Mesendoderm (in vitro differentiated cells): Measurements from ENCODE around the gene ZSWIM8.

Experiments used
- DNase-seq: peaks from one replicate; pipeline ENCODE4 v3.0.0; 2013
- H2AK5ac ChIP-seq: 2 replicates; pipeline ENCODE4 v1.6.1; 2013; ENCODE audit warnings: low read length, inconsistent platforms
- H2BK120ac ChIP-seq: 2 replicates; pipeline ENCODE4 v1.6.1; 2013; ENCODE audit warnings: low read depth, mild to moderate bottlenecking, low read length, moderate library complexity, mixed read lengths
- H2BK15ac ChIP-seq: replicated peaks from 2 replicates; pipeline ENCODE4 v1.6.1; 2013; ENCODE audit warnings: low read depth, mild to moderate bottlenecking, moderate library complexity
- H2BK5ac ChIP-seq: 2 replicates; pipeline ENCODE4 v1.6.1; 2013; ENCODE audit warnings: low read length, inconsistent platforms
- H3K18ac ChIP-seq: 2 replicates; pipeline ENCODE4 v1.6.1; 2013; ENCODE audit warnings: mild to moderate bottlenecking, low read length, mixed read lengths
- H3K23ac ChIP-seq: one replicate; pipeline ENCODE4 v1.6.1; 2013; ENCODE audit warnings: low read length
- H3K27ac ChIP-seq: 2 replicates; pipeline ENCODE4 v1.5.1; 2013; ENCODE audit warnings: low read depth, mild to moderate bottlenecking, inconsistent platforms, low read length, moderate library complexity
- H3K27me3 ChIP-seq: 2 replicates; pipeline ENCODE4 v1.6.1; 2013; ENCODE audit warnings: low read length, control low read depth, mild to moderate bottlenecking, inconsistent platforms; ENCODE audit not compliant: insufficient read depth, poor library complexity
- H3K36me3 ChIP-seq: 2 replicates; pipeline ENCODE4 v1.6.1; 2013; ENCODE audit warnings: low read length, inconsistent platforms; ENCODE audit not compliant: control insufficient read depth, insufficient read depth
- H3K4ac ChIP-seq: one replicate; pipeline ENCODE4 v1.6.1; 2013; ENCODE audit warnings: low read depth, mild to moderate bottlenecking, low read length, moderate library complexity
- H3K4me1 ChIP-seq: 2 replicates; pipeline ENCODE4 v1.6.1; 2013; ENCODE audit warnings: low read depth, low read length, inconsistent platforms; ENCODE audit not compliant: control insufficient read depth
- H3K4me2 ChIP-seq: 2 replicates; pipeline ENCODE4 v1.6.1; 2013; ENCODE audit warnings: low read length
- H3K4me3 ChIP-seq: 2 replicates; pipeline ENCODE4 v1.5.1; 2013; ENCODE audit warnings: mild to moderate bottlenecking, low read length
- H3K56ac ChIP-seq: one replicate; pipeline ENCODE4 v1.6.1; 2013; ENCODE audit warnings: low read length
- H3K79me1 ChIP-seq: 2 replicates; pipeline ENCODE4 v1.6.1; 2013; ENCODE audit warnings: low read length, inconsistent platforms
- H3K79me2 ChIP-seq: 2 replicates; pipeline ENCODE4 v1.6.1; 2013; ENCODE audit warnings: mild to moderate bottlenecking, low read length; ENCODE audit not compliant: control insufficient read depth, insufficient read depth
- H3K9ac ChIP-seq: 2 replicates; pipeline ENCODE4 v1.6.1; 2013; ENCODE audit warnings: low read length, inconsistent platforms
- H4K5ac ChIP-seq: one replicate; pipeline ENCODE4 v1.6.1; 2013; ENCODE audit warnings: low read length
- H4K8ac ChIP-seq: one replicate; pipeline ENCODE4 v1.6.1; 2013; ENCODE audit warnings: low read depth, mild to moderate bottlenecking, control low read depth, low read length, moderate library complexity
- WGBS: extraction: QIAGEN DNeasy Blood & Tissue Kit; methylation state at CpG from one replicate; pipeline ENCODE4 v1.1.7; 2013; ENCODE audit warnings: low lambda C conversion rate, missing lambda C conversion rate; ENCODE audit not compliant: insufficient coverage; ENCODE audit errors: extremely low coverage; 5-methylcytosine and 5-hydroxymethylcytosine counted together

ZSWIM8 gene

DNA sequence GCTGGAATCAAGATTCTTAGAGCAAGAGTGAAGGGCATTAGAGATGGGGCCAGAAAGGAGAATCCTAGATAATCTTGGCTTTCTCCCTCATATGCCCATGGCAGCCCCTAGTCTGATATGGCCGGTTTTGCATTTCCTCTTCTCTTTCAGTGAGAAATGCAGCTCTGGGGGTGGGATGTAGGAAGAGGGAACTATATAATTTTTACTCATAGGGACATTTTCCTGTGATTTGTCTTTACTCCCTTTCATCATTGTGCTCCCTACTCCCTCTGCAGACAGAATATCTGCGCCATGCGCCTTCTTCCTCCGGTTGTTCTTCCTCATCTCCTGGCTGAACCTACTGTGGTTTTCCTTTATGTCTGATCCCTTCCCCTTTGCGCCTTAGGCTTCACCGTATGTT, 20.3 kb upstream of the ZSWIM8 start:
- Histone ChIP-seq H3K4ac (no peak overlapping the region), H3K4me2 (no peak overlapping the region), H3K23ac (no peak overlapping the region), H3K56ac (no peak overlapping the region), H3K4me1 (no peaks in the 10 kb centered on the region), H2BK120ac (no peak overlapping the region), H3K36me3 (peaks cover 33% of the 10 kb centered on the region), H3K27me3 (no peaks in the 10 kb centered on the region), H4K8ac (no peak overlapping the region), H3K4me3 (no peak overlapping the region), H2BK5ac (no peak overlapping the region), H3K18ac (no peak overlapping the region), H3K27ac (no peak overlapping the region), H3K79me2 (no peaks in the 10 kb centered on the region), H4K5ac (no peak overlapping the region), H3K9ac (no peak overlapping the region), H2BK15ac (no peak overlapping the region), H2AK5ac (no peak overlapping the region), H3K79me1 (no peaks in the 10 kb centered on the region)
- WGBS: no CpG with 5 or more reads among the region's 6 CpGs
- no peak for DNase-seq

DNA sequence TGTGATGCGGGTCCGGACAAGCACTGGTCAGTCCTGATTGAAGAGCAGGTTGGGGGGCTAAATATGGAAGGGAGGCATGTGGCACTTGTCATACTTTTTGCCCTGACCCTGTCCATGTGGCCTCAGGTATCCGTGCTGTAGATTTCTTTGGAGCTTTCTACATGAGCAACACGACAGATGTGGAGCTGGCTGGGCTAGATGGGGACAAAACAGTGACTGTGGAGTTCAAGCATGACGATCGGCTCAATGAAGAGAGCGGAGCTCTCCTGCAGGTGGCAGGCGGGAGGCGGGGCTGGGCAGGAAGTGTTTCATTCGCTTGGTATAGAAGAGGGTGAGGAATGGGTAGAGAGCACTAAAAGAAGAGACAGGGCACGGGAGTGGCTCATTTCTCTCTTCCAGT, 16.5 kb upstream of the ZSWIM8 start:
- DNase-seq: no peak
- H2AK5ac ChIP-seq: no peak overlapping the region
- H3K4me1 ChIP-seq: no peaks in the 10 kb centered on the region
- no peak overlapping the region for H3K9ac ChIP-seq
- no peak overlapping the region for H3K56ac ChIP-seq
- peaks cover 28% of the 10 kb centered on the region for H3K36me3 ChIP-seq
- no peak overlapping the region for H3K23ac ChIP-seq
- WGBS: no CpG with 5 or more reads among the region's 11 CpGs
- H2BK120ac ChIP-seq: no peak overlapping the region
- no peak overlapping the region for H3K4me3 ChIP-seq
- H3K27me3 ChIP-seq: no peaks in the 10 kb centered on the region
- H3K79me2 ChIP-seq: peaks cover under 1% of the 10 kb centered on the region
- H3K4ac ChIP-seq: no peak overlapping the region
- no peak overlapping the region for H2BK5ac ChIP-seq
- no peak overlapping the region for H3K4me2 ChIP-seq
- no peak overlapping the region for H4K5ac ChIP-seq
- H3K79me1 ChIP-seq: peaks cover 3% of the 10 kb centered on the region
- H2BK15ac ChIP-seq: no peak overlapping the region
- no peak overlapping the region for H3K18ac ChIP-seq
- H3K27ac ChIP-seq: no peak overlapping the region
- H4K8ac ChIP-seq: no peak overlapping the region

DNA sequence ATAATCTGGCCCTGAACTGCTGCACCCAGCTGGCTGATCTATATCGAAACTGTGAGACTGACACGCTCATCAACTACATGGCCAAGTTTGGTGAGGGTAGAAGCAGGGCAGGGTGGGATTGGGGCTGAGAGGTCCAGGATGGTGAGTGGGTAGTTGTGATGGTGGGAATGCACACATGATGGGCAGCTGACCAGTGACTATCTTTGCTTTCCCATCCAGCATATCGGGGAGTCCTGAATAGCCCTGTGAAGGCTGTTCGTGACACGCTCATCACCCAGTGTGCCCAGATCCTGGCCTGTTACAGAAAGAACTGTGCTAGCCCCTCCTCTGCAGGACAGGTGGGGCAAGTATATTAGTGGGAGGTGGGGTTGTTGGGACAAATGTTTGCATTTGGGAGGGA, 16.0 kb upstream of the ZSWIM8 start:
- no peak overlapping the region for H2AK5ac ChIP-seq
- H2BK5ac ChIP-seq: no peak overlapping the region
- H3K4ac ChIP-seq: no peak overlapping the region
- no peak for DNase-seq
- no peak overlapping the region for H3K18ac ChIP-seq
- no peak overlapping the region for H2BK15ac ChIP-seq
- no peak overlapping the region for H3K9ac ChIP-seq
- H3K27me3 ChIP-seq: no peaks in the 10 kb centered on the region
- no CpG with 5 or more reads among the region's 5 CpGs for WGBS
- no peak overlapping the region for H3K27ac ChIP-seq
- no peak overlapping the region for H3K4me3 ChIP-seq
- no peak overlapping the region for H4K8ac ChIP-seq
- no peak overlapping the region for H3K23ac ChIP-seq
- H3K4me1 ChIP-seq: no peaks in the 10 kb centered on the region
- peaks cover 26% of the 10 kb centered on the region for H3K36me3 ChIP-seq
- H3K79me1 ChIP-seq: peaks cover 3% of the 10 kb centered on the region
- no peak overlapping the region for H3K4me2 ChIP-seq
- H4K5ac ChIP-seq: no peak overlapping the region
- peaks cover 4% of the 10 kb centered on the region for H3K79me2 ChIP-seq
- H3K56ac ChIP-seq: no peak overlapping the region
- no peak overlapping the region for H2BK120ac ChIP-seq

DNA sequence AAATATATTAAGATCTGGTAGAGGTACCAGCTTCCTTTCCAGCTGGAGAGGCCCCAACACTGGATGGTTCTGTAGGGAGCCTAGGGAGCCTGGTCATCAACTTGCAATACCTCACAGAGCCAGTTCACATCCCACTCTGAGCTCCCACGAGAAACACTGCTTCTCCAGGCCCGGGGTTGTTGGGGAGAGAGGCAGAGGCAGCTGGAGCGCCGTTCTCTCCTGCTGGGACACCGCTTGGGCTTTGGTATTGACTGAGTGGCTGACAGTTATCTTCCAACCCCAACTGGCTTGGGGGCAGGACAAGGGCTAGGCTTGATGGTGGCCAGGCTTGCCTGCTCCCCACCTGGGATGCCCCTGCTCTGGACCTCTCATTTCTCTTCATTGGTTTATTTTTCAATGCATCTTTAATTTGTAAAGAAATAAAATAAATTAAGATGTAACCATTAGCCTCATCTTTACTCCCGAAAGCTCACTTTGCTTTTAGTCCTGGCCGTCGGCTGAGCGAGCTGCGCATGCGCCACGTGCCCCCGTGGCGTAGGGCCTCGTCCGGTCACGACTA, 13.6 kb upstream of the ZSWIM8 start:
- Histone ChIP-seq H3K27ac (peak overlapping the region; percentile 8), H2BK5ac (no peak overlapping the region), H3K56ac (peak overlapping the region; percentile 98), H3K4me3 (peak overlapping the region; percentile 75), H4K5ac (no peak overlapping the region), H4K8ac (no peak overlapping the region), H3K36me3 (peaks cover 14% of the 10 kb centered on the region), H2BK120ac (no peak overlapping the region), H2BK15ac (no peak overlapping the region), H3K79me1 (peaks cover 7% of the 10 kb centered on the region), H3K9ac (peak overlapping the region; percentile 90), H3K4ac (no peak overlapping the region), H2AK5ac (no peak overlapping the region), H3K23ac (peak overlapping the region; percentile 15), H3K4me1 (no peaks in the 10 kb centered on the region), H3K4me2 (no peak overlapping the region), H3K79me2 (peaks cover 4% of the 10 kb centered on the region), H3K27me3 (no peaks in the 10 kb centered on the region), H3K18ac (peak overlapping the region; percentile 25)
- no CpG with 5 or more reads among the region's 17 CpGs for WGBS
- DNase-seq: peak; percentile 56

DNA sequence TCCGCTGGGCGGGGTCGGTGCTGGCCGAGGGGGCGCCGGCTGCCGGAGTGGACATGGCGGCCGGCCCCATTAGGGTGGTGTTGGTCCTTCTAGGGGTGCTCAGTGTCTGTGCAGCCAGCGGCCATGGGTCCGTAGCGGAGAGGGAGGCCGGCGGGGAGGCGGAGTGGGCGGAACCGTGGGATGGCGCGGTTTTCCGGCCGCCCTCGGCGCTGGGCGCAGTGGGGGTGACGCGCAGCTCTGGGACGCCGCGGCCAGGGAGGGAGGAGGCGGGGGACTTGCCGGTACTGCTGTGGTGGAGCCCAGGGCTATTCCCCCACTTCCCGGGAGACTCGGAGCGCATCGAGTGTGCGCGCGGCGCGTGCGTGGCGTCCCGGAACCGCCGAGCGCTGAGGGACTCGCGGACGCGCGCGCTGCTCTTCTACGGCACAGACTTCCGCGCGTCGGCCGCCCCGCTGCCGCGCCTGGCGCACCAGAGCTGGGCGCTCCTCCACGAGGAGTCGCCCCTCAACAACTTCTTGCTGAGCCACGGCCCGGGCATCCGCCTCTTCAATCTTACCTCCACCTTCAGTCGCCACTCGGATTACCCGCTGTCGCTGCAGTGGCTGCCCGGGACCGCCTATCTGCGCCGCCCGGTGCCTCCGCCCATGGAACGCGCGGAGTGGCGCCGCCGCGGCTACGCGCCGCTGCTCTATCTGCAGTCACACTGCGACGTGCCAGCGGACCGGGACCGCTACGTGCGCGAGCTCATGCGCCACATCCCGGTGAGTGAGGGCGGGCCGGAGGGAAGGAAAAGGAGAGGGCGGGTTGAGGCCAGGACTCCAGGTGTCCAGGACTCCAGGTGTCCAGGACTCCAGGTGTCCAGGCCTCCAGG, 12.9 kb upstream of the ZSWIM8 start:
- Histone ChIP-seq H3K79me1 (peaks cover 7% of the 10 kb centered on the region), H2BK5ac (peak overlapping the region; percentile 47), H3K56ac (peak overlapping the region; percentile 98), H2BK120ac (no peak overlapping the region), H2BK15ac (no peak overlapping the region), H3K4me3 (peak overlapping the region; percentile 75), H3K79me2 (peaks cover 4% of the 10 kb centered on the region), H3K36me3 (peaks cover 12% of the 10 kb centered on the region), H3K27ac (peak overlapping the region; percentile 85), H3K4ac (no peak overlapping the region), H2AK5ac (no peak overlapping the region), H3K4me1 (no peaks in the 10 kb centered on the region), H3K18ac (peak overlapping the region; percentile 25), H3K23ac (peak overlapping the region; percentile 15), H3K27me3 (no peaks in the 10 kb centered on the region), H4K5ac (no peak overlapping the region), H4K8ac (no peak overlapping the region), H3K9ac (peak overlapping the region; percentile 90), H3K4me2 (peak overlapping the region; percentile 75)
- no CpG with 5 or more reads among the region's 101 CpGs for WGBS
- peak; percentile 76 for DNase-seq
